GM06990 (cell line): Measurements from ENCODE around the gene GALNT9.
"Not testable (repeated sequence)": the region's sequence is repeated elsewhere in the genome, so short reads cannot be mapped to it uniquely, and the experiment has no call there.

Experiments
- DNase-seq: peaks from one replicate; pipeline ENCODE4 v3.0.0-alpha.2; 2011; ENCODE audit not compliant: insufficient read length; ENCODE audit errors: extremely low read depth
- H3K27me3 ChIP-seq: replicated peaks from 2 replicates; pipeline ENCODE4 v1.6.0; 2011; ENCODE audit warnings: low read length; ENCODE audit not compliant: control insufficient read depth, insufficient read depth
- H3K36me3 ChIP-seq: 2 replicates; pipeline ENCODE4 v1.5.1; 2011; ENCODE audit warnings: low read length; ENCODE audit not compliant: control insufficient read depth, insufficient read depth
- H3K4me3 ChIP-seq: replicated peaks from 2 replicates; pipeline ENCODE4 v1.5.1; 2011; ENCODE audit warnings: low read depth, mild to moderate bottlenecking, control low read depth, low read length
- CTCF ChIP-seq: IDR thresholded peaks from 2 replicates; pipeline ENCODE4 v1.5.1; 2011; ENCODE audit warnings: low read length, control low read depth, mild to moderate bottlenecking, inconsistent platforms; ENCODE audit not compliant: insufficient read depth, poor library complexity, severe bottlenecking

Gene GALNT9

GRCh38 chr12:132300789-132301722, 28.3 kb downstream of the GALNT9 start:
- H3K36me3 ChIP-seq = no peaks in the 10 kb centered on the region
- no peak overlapping the region for H3K4me3 ChIP-seq
- no peak for TF ChIP-seq CTCF
- no peak for DNase-seq
- no peaks in the 10 kb centered on the region for H3K27me3 ChIP-seq

- no peaks in the 10 kb centered on the region for H3K36me3 ChIP-seq
- TF ChIP-seq CTCF = no peak
- H3K4me3 ChIP-seq = no peak overlapping the region
- no peaks in the 10 kb centered on the region for H3K27me3 ChIP-seq
- DNase-seq = no peak
Measured at GRCh38 chr12:132296063-132296462, 33.3 kb downstream of the GALNT9 start.

DNA sequence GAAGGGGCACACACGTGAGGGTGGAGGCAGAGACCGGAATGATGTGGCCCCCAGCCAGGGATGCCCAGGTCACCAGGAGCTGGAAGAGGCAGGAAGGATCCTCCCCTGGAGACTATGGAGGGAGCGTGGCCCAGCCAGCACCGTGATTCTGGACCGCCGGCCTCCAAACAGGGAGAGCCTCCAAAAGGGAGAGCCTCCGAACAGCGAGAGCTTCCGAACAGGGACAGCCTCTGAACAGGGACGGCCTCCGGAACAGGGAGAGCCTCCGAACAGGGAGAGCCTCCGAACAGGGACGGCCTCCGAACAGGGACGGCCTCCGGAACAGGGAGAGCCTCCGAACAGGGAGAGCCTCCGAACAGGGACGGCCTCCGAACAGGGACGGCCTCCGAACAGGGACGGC, 33.8 kb downstream of the GALNT9 start:
- H3K4me3 ChIP-seq, DNase-seq, H3K36me3 ChIP-seq, H3K27me3 ChIP-seq: not testable (repeated sequence)

DNA sequence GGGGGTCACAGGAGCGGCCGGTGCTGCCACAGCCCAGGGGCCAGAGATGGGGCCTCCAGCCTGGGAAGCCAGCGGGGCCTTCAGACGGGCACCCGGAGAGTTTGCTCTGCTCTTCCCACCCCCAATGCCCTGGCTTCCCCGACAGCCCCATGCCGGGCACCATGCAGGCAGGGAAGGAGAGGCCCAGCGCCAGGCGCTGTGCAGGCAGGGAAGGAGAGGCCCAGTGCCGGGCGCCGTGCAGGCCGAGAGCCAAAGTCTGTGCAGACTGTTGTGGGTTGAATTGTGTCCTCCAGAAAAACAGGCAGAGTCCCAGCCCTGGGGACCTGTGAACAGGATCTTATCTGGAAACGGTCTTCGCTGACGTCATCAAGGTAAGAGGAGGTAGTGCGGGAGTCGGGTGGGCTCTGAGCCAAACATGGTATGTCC, 34.3 kb downstream of the GALNT9 start:
- TF ChIP-seq CTCF = no peak
- H3K36me3 ChIP-seq = no peaks in the 10 kb centered on the region
- H3K27me3 ChIP-seq = no peaks in the 10 kb centered on the region
- no peak for DNase-seq
- no peak overlapping the region for H3K4me3 ChIP-seq

DNA sequence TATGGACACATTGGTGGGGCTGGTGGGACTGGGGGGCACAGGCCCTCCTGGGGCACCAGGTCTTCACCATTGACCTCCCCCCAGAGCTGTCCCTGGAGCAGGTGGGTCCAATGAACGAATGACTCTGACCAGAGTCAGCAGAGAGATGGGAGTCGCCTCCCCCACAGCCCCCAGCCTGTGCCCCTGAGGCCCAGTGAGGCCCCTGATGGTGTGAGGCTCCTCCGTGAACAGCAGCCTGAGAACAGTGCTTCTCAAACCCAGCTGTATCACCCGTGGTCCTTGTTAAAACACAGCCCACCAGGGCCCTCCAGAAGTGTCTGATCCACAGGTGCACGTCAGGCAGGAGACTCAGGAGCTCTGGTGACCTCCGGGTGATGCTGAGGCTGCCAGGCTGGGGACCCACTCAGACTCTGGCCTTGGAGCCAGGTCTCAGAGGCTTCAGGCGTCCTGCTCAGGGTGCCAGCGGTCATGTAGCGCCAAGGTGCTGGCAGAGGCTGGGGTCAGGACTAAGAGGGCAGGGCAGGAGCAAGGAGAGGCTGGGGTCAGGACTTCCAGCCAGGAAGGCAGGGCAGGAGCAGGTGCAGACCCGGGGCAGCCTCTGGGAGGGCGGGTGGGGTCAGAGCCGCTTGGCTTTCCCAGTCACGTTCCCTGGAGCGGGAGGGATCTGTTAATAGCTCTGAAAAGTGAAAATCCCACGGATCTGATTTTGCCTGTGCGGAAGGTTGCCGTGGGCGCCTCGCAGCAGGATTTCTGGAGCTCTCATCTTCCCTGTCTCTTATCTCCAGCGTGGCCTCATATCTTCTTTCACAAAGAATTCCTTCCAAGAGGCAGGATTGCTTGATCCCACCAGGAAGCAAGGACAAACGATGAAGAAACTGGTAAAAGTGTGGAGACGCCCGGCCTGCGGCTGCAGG, 35.0 kb downstream of the GALNT9 start:
- H3K4me3 ChIP-seq = no peak overlapping the region
- no peak for TF ChIP-seq CTCF
- no peaks in the 10 kb centered on the region; the same call in 1 of the 2 replicates for H3K36me3 ChIP-seq
- H3K27me3 ChIP-seq = no peaks in the 10 kb centered on the region
- DNase-seq = no peak
